CD8-positive, alpha-beta memory T cell (primary cell): ENCODE measurements around the gene WFIKKN2. TPM values are rescaled to one million over a fixed set of nuclear protein-coding genes. Genes with fewer than 3 reads are reported as not detected.
A peak's percentile ranks its signal among the peaks of the same experiment; 100 is the strongest.

ENCODE experiments used
- CTCF ChIA-PET: fragments of 350-600 bp; sonication (Branson Sonifier 250); formaldehyde crosslinking; loops from one replicate; lab custom pipeline; 2021; ENCODE audit warnings: antibody characterized with exemption; lab: Charles Lee
- POLR2A ChIA-PET: fragments of 350-600 bp; sonication (Branson Sonifier 250); formaldehyde crosslinking; loops from one replicate; lab custom pipeline; 2021; ENCODE audit warnings: antibody characterized with exemption; lab: Charles Lee
- DNase-seq, 5 donors: peaks; one replicate each; pipeline versions ENCODE4 v3.0.0 to v3.0.0-alpha.2; 2020 to 2022; ENCODE audit warnings: mixed read lengths in 1 of 5
- H3K27ac ChIP-seq: one replicate; pipeline ENCODE4 v1.7.0; 2013; ENCODE audit warnings: low read depth, mild to moderate bottlenecking, low read length, moderate library complexity
- H3K27me3 ChIP-seq: 2 replicates; pipeline ENCODE4 v1.7.0; 2013; ENCODE audit warnings: low read length, mild to moderate bottlenecking; ENCODE audit not compliant: insufficient read depth, poor library complexity, severe bottlenecking
- H3K36me3 ChIP-seq: 2 replicates; pipeline ENCODE4 v1.7.0; 2013; ENCODE audit warnings: mild to moderate bottlenecking, low read length, moderate library complexity; ENCODE audit not compliant: insufficient read depth
- H3K4me1 ChIP-seq: 2 replicates; pipeline ENCODE4 v1.7.0; 2013; ENCODE audit warnings: mild to moderate bottlenecking, low read length, moderate library complexity; ENCODE audit not compliant: insufficient read depth
- H3K4me3 ChIP-seq: 2 replicates; pipeline ENCODE4 v1.7.0; 2013; ENCODE audit warnings: mild to moderate bottlenecking, low read length
- H3K9me3 ChIP-seq: 2 replicates; pipeline ENCODE4 v1.7.0; 2013; ENCODE audit warnings: mild to moderate bottlenecking, low read length
- H3K27ac Mint-ChIP-seq, 8 donors: one replicate each; pipeline ENCODE4 v1.8.0; 2020 to 2021; ENCODE audit warnings: mixed read lengths in 8 of 8, mild to moderate bottlenecking in 6 of 8, inconsistent platforms in 3 of 8, moderate library complexity in 3 of 8
- H3K27me3 Mint-ChIP-seq, 2 donors: one replicate each; pipeline ENCODE4 v1.8.0; 2020 to 2021; ENCODE audit warnings: mixed read lengths in 2 of 2, mild to moderate bottlenecking in 1 of 2, moderate library complexity in 1 of 2
- H3K36me3 Mint-ChIP-seq, 3 donors: one replicate each; pipeline ENCODE4 v1.8.0; 2020 to 2021; ENCODE audit warnings: mixed read lengths in 3 of 3, inconsistent platforms in 1 of 3, mild to moderate bottlenecking in 1 of 3
- H3K4me1 Mint-ChIP-seq, 3 donors: one replicate each; pipeline ENCODE4 v1.8.0; 2020 to 2021; ENCODE audit warnings: mixed read lengths in 3 of 3, inconsistent platforms in 1 of 3, mild to moderate bottlenecking in 1 of 3
- H3K4me3 Mint-ChIP-seq, 7 donors: one replicate each; pipeline ENCODE4 v1.8.0; 2020 to 2021; ENCODE audit warnings: mixed read lengths in 7 of 7, mild to moderate bottlenecking in 6 of 7, moderate library complexity in 4 of 7, inconsistent platforms in 2 of 7
- H3K9me3 Mint-ChIP-seq, 5 donors: one replicate each; pipeline ENCODE4 v1.8.0; 2020 to 2022; ENCODE audit warnings: mixed read lengths in 5 of 5, mild to moderate bottlenecking in 3 of 5, moderate library complexity in 2 of 5, inconsistent platforms in 1 of 5
- polyA plus RNA-seq: library from polyadenylated mRNA; unstranded; fragments of 300-500 nt; fragmentation: Illumina TruSeq; gene quantifications from one replicate; pipeline ENCODE4 v1.2.3, GENCODE V29; 2021
- total RNA-seq, 2 experiments: library from RNA; stranded (reverse); gene quantifications; one replicate each; pipeline ENCODE4 v1.2.3, GENCODE V29; 2021

WFIKKN2 gene
- total RNA-seq (not detected), polyA plus RNA-seq (not detected)

- H3K4me3 ChIP-seq, result no peak within 1 kb of the TSS
- ChIA-PET POLR2A (no interaction called here), CTCF (interaction anchor here (1.4 kb wide), 1 partner anchor 53 kb away, joined by 4 read pairs; no protein-coding TSS in a partner anchor)
- H3K27ac Mint-ChIP-seq, result no peak within 1 kb of the TSS
- no peaks in the 10 kb centered on the region for H3K27me3 ChIP-seq
- H3K4me3 Mint-ChIP-seq, result no peak within 1 kb of the TSS
- no peak for DNase-seq
- H3K36me3 Mint-ChIP-seq, result no peaks in the 10 kb centered on the region
- H3K4me1 Mint-ChIP-seq, result no peaks in the 10 kb centered on the region
- H3K9me3 ChIP-seq, result no peaks in the 10 kb centered on the region
- peaks cover 11 to 25% of the 10 kb centered on the region in 2 donors for H3K27me3 Mint-ChIP-seq
- no peaks in the 10 kb centered on the region for H3K9me3 Mint-ChIP-seq
- H3K4me1 ChIP-seq, result no peaks in the 10 kb centered on the region
- no peak within 1 kb of the TSS for H3K27ac ChIP-seq
- H3K36me3 ChIP-seq, result no peaks in the 10 kb centered on the region
These were observed at the start of gene WFIKKN2 for GRCh38 chr17:50835301-50836234. TSS of gene WFIKKN2 (plus strand) at chr17:50835586. CDS start at chr17:50835938, 352 bp downstream.

- H3K27me3 Mint-ChIP-seq, result peaks cover 4 to 11% of the 10 kb centered on the region in 2 donors
- no peaks in the 10 kb centered on the region for H3K36me3 Mint-ChIP-seq
- Histone ChIP-seq H3K9me3 (no peaks in the 10 kb centered on the region), H3K36me3 (no peaks in the 10 kb centered on the region), H3K27ac (no peak overlapping the region), H3K27me3 (no peaks in the 10 kb centered on the region), H3K4me1 (no peaks in the 10 kb centered on the region), H3K4me3 (no peak overlapping the region)
- peaks cover 13 to 16% (median 16%) of the 10 kb centered on the region in 3 donors for H3K4me1 Mint-ChIP-seq
- H3K9me3 Mint-ChIP-seq, result no peaks in the 10 kb centered on the region
- ChIA-PET CTCF (interaction anchor here (1.0 kb wide), 1 partner anchor 66 kb away, joined by 3 read pairs; no protein-coding TSS in a partner anchor), POLR2A (no interaction called here)
- DNase-seq, result no peak
- H3K27ac Mint-ChIP-seq, result no peak overlapping the region
- H3K4me3 Mint-ChIP-seq, result no peak overlapping the region
These were observed 49.3 kb upstream of the WFIKKN2 start for GRCh38 chr17:50785946-50786570.

- CTCF ChIA-PET, result interaction anchor here (0.9 to 1.1 kb wide), 3 partner anchors 30 to 65 kb away, joined by 3 read pairs; no protein-coding TSS in a partner anchor
- Histone ChIP-seq H3K9me3 (no peaks in the 10 kb centered on the region), H3K4me3 (no peak overlapping the region), H3K36me3 (no peaks in the 10 kb centered on the region), H3K27ac (no peak overlapping the region), H3K27me3 (no peaks in the 10 kb centered on the region), H3K4me1 (no peaks in the 10 kb centered on the region)
- POLR2A ChIA-PET, result no interaction called here
- no peak for DNase-seq
- Mint-ChIP-seq H3K27me3 (peaks cover 4 to 11% of the 10 kb centered on the region in 2 donors), H3K36me3 (no peaks in the 10 kb centered on the region), H3K4me3 (no peak overlapping the region), H3K27ac (no peak overlapping the region), H3K9me3 (no peaks in the 10 kb centered on the region), H3K4me1 (peaks cover 9 to 11% (median 10%) of the 10 kb centered on the region in 3 donors)
These were observed 48.3 kb upstream of the WFIKKN2 start for GRCh38 chr17:50787106-50787505.

GRCh38 chr17:50790618-50791017 is 44.8 kb upstream of the WFIKKN2 start:
- ChIA-PET POLR2A (no interaction called here), CTCF (no interaction called here)
- peaks cover 4 to 6% of the 10 kb centered on the region in 2 donors for H3K27me3 Mint-ChIP-seq

GRCh38 chr17:50792132-50792531 is 43.3 kb upstream of the WFIKKN2 start:
- Mint-ChIP-seq H3K4me3 (no peak overlapping the region), H3K4me1 (peaks cover 0 to 2% (median 0%) of the 10 kb centered on the region in 3 donors), H3K9me3 (no peaks in the 10 kb centered on the region), H3K36me3 (no peaks in the 10 kb centered on the region), H3K27me3 (peaks cover 0 to 6% of the 10 kb centered on the region in 2 donors), H3K27ac (no peak overlapping the region)
- ChIA-PET POLR2A (no interaction called here), CTCF (interaction anchor here (4.8 kb wide), 1 partner anchor 9 kb away, joined by 13 read pairs; no protein-coding TSS in a partner anchor)
- no peaks in the 10 kb centered on the region for H3K4me1 ChIP-seq
- no peaks in the 10 kb centered on the region for H3K36me3 ChIP-seq
- H3K27ac ChIP-seq, result no peak overlapping the region
- no peaks in the 10 kb centered on the region for H3K9me3 ChIP-seq
- H3K27me3 ChIP-seq, result no peaks in the 10 kb centered on the region
- DNase-seq, result no peak
- H3K4me3 ChIP-seq, result no peak overlapping the region

More at GRCh38 chr17:50790618-50791017, 44.8 kb upstream of the WFIKKN2 start:
- Mint-ChIP-seq H3K4me1 (peaks cover 0 to 2% (median 0%) of the 10 kb centered on the region in 3 donors), H3K27ac (peak overlapping the region in 1 of 8 donors; percentile 52), H3K4me3 (no peak overlapping the region), H3K9me3 (no peaks in the 10 kb centered on the region), H3K36me3 (no peaks in the 10 kb centered on the region)
- H3K9me3 ChIP-seq, result no peaks in the 10 kb centered on the region
- DNase-seq, result no peak
- H3K36me3 ChIP-seq, result no peaks in the 10 kb centered on the region
- no peaks in the 10 kb centered on the region for H3K27me3 ChIP-seq
- no peak overlapping the region for H3K4me3 ChIP-seq
- no peak overlapping the region for H3K27ac ChIP-seq
- H3K4me1 ChIP-seq, result no peaks in the 10 kb centered on the region

- POLR2A ChIA-PET, result no interaction called here
- H3K27me3 ChIP-seq, result no peaks in the 10 kb centered on the region
- DNase-seq, result no peak
- no peak overlapping the region for H3K4me3 ChIP-seq
- no peaks in the 10 kb centered on the region for H3K9me3 Mint-ChIP-seq
- H3K36me3 Mint-ChIP-seq, result no peaks in the 10 kb centered on the region
- no peak overlapping the region for H3K27ac ChIP-seq
- peaks cover 0 to under 1% (median 0%) of the 10 kb centered on the region in 3 donors for H3K4me1 Mint-ChIP-seq
- no peaks in the 10 kb centered on the region for H3K9me3 ChIP-seq
- no peak overlapping the region for H3K4me3 Mint-ChIP-seq
- CTCF ChIA-PET, result interaction anchor here (4.8 kb wide), 1 partner anchor 10 kb away, joined by 13 read pairs; no protein-coding TSS in a partner anchor
- H3K27me3 Mint-ChIP-seq, result peaks cover 0 to 2% of the 10 kb centered on the region in 2 donors
- H3K27ac Mint-ChIP-seq, result no peak overlapping the region
- no peaks in the 10 kb centered on the region for H3K4me1 ChIP-seq
- no peaks in the 10 kb centered on the region for H3K36me3 ChIP-seq
These were observed 42.4 kb upstream of the WFIKKN2 start for GRCh38 chr17:50793007-50793406.

- H3K27me3 ChIP-seq, result no peaks in the 10 kb centered on the region
- H3K9me3 ChIP-seq, result no peaks in the 10 kb centered on the region
- H3K4me1 ChIP-seq, result no peaks in the 10 kb centered on the region
- Mint-ChIP-seq H3K4me1 (no peaks in the 10 kb centered on the region), H3K9me3 (no peaks in the 10 kb centered on the region), H3K4me3 (no peak overlapping the region), H3K36me3 (no peaks in the 10 kb centered on the region), H3K27me3 (peaks cover 0 to 2% of the 10 kb centered on the region in 2 donors), H3K27ac (no peak overlapping the region)
- CTCF ChIA-PET, result interaction anchor here (4.8 kb wide), 1 partner anchor 12 kb away, joined by 13 read pairs; no protein-coding TSS in a partner anchor
- no peaks in the 10 kb centered on the region for H3K36me3 ChIP-seq
- DNase-seq, result no peak
- POLR2A ChIA-PET, result no interaction called here
- H3K4me3 ChIP-seq, result no peak overlapping the region
- H3K27ac ChIP-seq, result no peak overlapping the region
These were observed 41.0 kb upstream of the WFIKKN2 start for GRCh38 chr17:50794361-50794760.
